PC-3 (cell line): ENCODE measurements around the gene SLC25A51. TPM values are rescaled to one million over a fixed set of nuclear protein-coding genes. Genes with fewer than 3 reads are reported as not detected.

Source experiments
- ATAC-seq: fragments of 200-7000 bp; cut with Tn5 transposase; 2 replicates; pipeline ENCODE4 v1.9.1; 2020; ENCODE audit warnings: mild to moderate bottlenecking, moderate library complexity
- BruUV-seq: library from RNA; stranded (reverse); fragments of 400-500 nt; replicated peaks from 2 replicates; lab custom pipeline; 2021; lab: Mats Ljungman, UMichigan
- CTCF ChIA-PET: fragments of 300-600 bp; sonication (Branson Sonifier 250); formaldehyde crosslinking; loops from one replicate; lab custom pipeline; 2022; ENCODE audit warnings: antibody characterized with exemption; lab: Charles Lee
- POLR2A ChIA-PET: fragments of 300-600 bp; sonication (Branson Sonifier 250); formaldehyde crosslinking; loops from one replicate; lab custom pipeline; 2022; ENCODE audit warnings: antibody characterized with exemption; ENCODE audit not compliant: unreplicated experiment; lab: Charles Lee
- DNase-seq: peaks from one replicate; pipeline ENCODE4 v3.0.0-alpha.2; 2015
- H2AFZ ChIP-seq: fragments of 300-600 bp; sonication (generic); 2 replicates; pipeline ENCODE4 v1.6.0; 2016; ENCODE audit warnings: antibody characterized with exemption, low read length
- H3F3A ChIP-seq: fragments of 300-600 bp; sonication (generic); one replicate; pipeline ENCODE4 v1.6.0; 2017; ENCODE audit warnings: antibody characterized with exemption, low read length, control low read depth, mild to moderate bottlenecking; ENCODE audit not compliant: unreplicated experiment
- H3K27ac ChIP-seq: fragments of 300-600 bp; sonication (generic); 2 replicates; pipeline ENCODE4 v1.5.1; 2016; ENCODE audit warnings: mild to moderate bottlenecking, low read length
- H3K27me3 ChIP-seq: fragments of 300-600 bp; sonication (generic); 2 replicates; pipeline ENCODE4 v1.6.1; 2016; ENCODE audit warnings: low read length, mixed read lengths
- H3K36me3 ChIP-seq: fragments of 300-600 bp; sonication (generic); 2 replicates; pipeline ENCODE4 v1.6.1; 2016; ENCODE audit warnings: low read depth, mixed run types, low read length, mixed read lengths
- H3K4me1 ChIP-seq: fragments of 300-600 bp; sonication (generic); 2 replicates; pipeline ENCODE4 v1.5.1; 2016; ENCODE audit warnings: low read length; ENCODE audit not compliant: insufficient read depth
- H3K4me2 ChIP-seq: fragments of 300-600 bp; sonication (generic); 2 replicates; pipeline ENCODE4 v1.6.0; 2016; ENCODE audit warnings: low read length
- H3K4me3 ChIP-seq: fragments of 300-600 bp; sonication (generic); 2 replicates; pipeline ENCODE4 v1.5.1; 2016; ENCODE audit warnings: mild to moderate bottlenecking, low read length, mixed read lengths
- H3K79me2 ChIP-seq: fragments of 300-600 bp; sonication (generic); 2 replicates; pipeline ENCODE4 v1.6.1; 2017; ENCODE audit warnings: low read length, mixed read lengths
- H3K9ac ChIP-seq: fragments of 300-600 bp; sonication (generic); 2 replicates; pipeline ENCODE4 v1.6.0; 2016; ENCODE audit warnings: mild to moderate bottlenecking, low read length
- H3K9me2 ChIP-seq: fragments of 300-600 bp; sonication (generic); replicated peaks from 2 replicates; pipeline ENCODE4 v1.6.1; 2016; ENCODE audit warnings: mixed run types, low read length, mixed read lengths
- H3K9me3 ChIP-seq: fragments of 300-600 bp; sonication (generic); 2 replicates; pipeline ENCODE4 v1.6.1; 2016; ENCODE audit warnings: low read length, mixed read lengths
- H4K20me1 ChIP-seq: fragments of 300-600 bp; sonication (generic); 2 replicates; pipeline ENCODE4 v1.6.1; 2016; ENCODE audit warnings: low read length, mixed read lengths
- CTCF ChIP-seq: fragments of 300-600 bp; sonication (generic); conservative IDR thresholded peaks from 2 replicates; pipeline ENCODE4 v1.5.1; 2017; ENCODE audit warnings: antibody characterized with exemption, low read depth, mild to moderate bottlenecking, low read length
- EZH2 ChIP-seq: fragments of 300-600 bp; sonication (generic); IDR thresholded peaks from one replicate; pipeline ENCODE4 v1.6.1; 2017; ENCODE audit warnings: antibody characterized with exemption, mild to moderate bottlenecking, low read length; ENCODE audit not compliant: unreplicated experiment
- EZH2phosphoT487 ChIP-seq: fragments of 300-600 bp; sonication (generic); IDR thresholded peaks from 2 replicates; pipeline ENCODE4 v1.6.1; 2018; ENCODE audit warnings: mild to moderate bottlenecking, antibody characterized with exemption, low read length, borderline replicate concordance
- intact Hi-C: fragments of 100-400 bp; cut with micrococcal nuclease; formaldehyde crosslinking; loops from 2 replicates; pipeline ENCODE4 v1.9.0; 2023
- total RNA-seq: library from RNA; depleted of rRNA; stranded (reverse); fragments of >200 nt; gene quantifications from 2 replicates; pipeline ENCODE4 v1.2.3, GENCODE V29; 2014

SLC25A51 gene
- total RNA-seq, 1 experiment from 2014 or later: 24.1 TPM

GRCh38 chr9:37920471-37921167, 16.7 kb upstream of the SLC25A51 start:
- H3K9me3 ChIP-seq: no peaks in the 10 kb centered on the region
- no peaks in the 10 kb centered on the region for H3K9me2 ChIP-seq
- H3K27me3 ChIP-seq: no peaks in the 10 kb centered on the region
- no peak overlapping the region for H3K9ac ChIP-seq
- H3K36me3 ChIP-seq: peaks cover 3% of the 10 kb centered on the region; the same call in 1 of the 2 replicates
- TF ChIP-seq EZH2 (no peak), CTCF (no peak), EZH2phosphoT487 (no peak)
- ChIA-PET POLR2A (interaction anchor here (0.7 kb wide), 1 partner anchor 99 kb away, joined by 3 read pairs; no protein-coding TSS in a partner anchor), CTCF (no interaction called here)
- BruUV-seq: no TSS peak
- no peaks in the 10 kb centered on the region for H4K20me1 ChIP-seq
- no peaks in the 10 kb centered on the region for H3F3A ChIP-seq
- ATAC-seq (no peak), DNase-seq (no peak)
- H3K27ac ChIP-seq: no peak overlapping the region
- H3K4me2 ChIP-seq: no peak overlapping the region
- H3K4me3 ChIP-seq: no peak overlapping the region
- no peak overlapping the region for H2AFZ ChIP-seq
- H3K79me2 ChIP-seq: no peaks in the 10 kb centered on the region
- H3K4me1 ChIP-seq: no peaks in the 10 kb centered on the region
- intact Hi-C loops: no loop called here

GRCh38 chr9:37919956-37920335, 16.0 kb upstream of the SLC25A51 start:
- no peak overlapping the region for H3K4me3 ChIP-seq
- no peaks in the 10 kb centered on the region for H3F3A ChIP-seq
- H3K27me3 ChIP-seq: no peaks in the 10 kb centered on the region
- no peak for DNase-seq
- CTCF ChIA-PET: no interaction called here
- no peak overlapping the region for H3K9ac ChIP-seq
- no peak overlapping the region for H3K27ac ChIP-seq
- peaks cover 3% of the 10 kb centered on the region; the same call in 1 of the 2 replicates for H3K36me3 ChIP-seq
- no peak overlapping the region for H3K4me2 ChIP-seq
- no TSS peak for BruUV-seq
- H3K79me2 ChIP-seq: no peaks in the 10 kb centered on the region
- POLR2A ChIA-PET: interaction anchor here (0.7 kb wide), 1 partner anchor 99 kb away, joined by 3 read pairs; no protein-coding TSS in a partner anchor
- no peak for ATAC-seq
- TF ChIP-seq CTCF (no peak), EZH2 (no peak), EZH2phosphoT487 (no peak)
- H2AFZ ChIP-seq: no peak overlapping the region
- H4K20me1 ChIP-seq: no peaks in the 10 kb centered on the region
- no peaks in the 10 kb centered on the region for H3K9me3 ChIP-seq
- intact Hi-C loops: no loop called here
- no peaks in the 10 kb centered on the region for H3K4me1 ChIP-seq
- no peaks in the 10 kb centered on the region for H3K9me2 ChIP-seq

GRCh38 chr9:37919246-37919955, 15.5 kb upstream of the SLC25A51 start:
- Histone ChIP-seq H3K9me3 (no peaks in the 10 kb centered on the region), H3K27ac (no peak overlapping the region), H3K9me2 (no peaks in the 10 kb centered on the region), H3F3A (no peaks in the 10 kb centered on the region), H4K20me1 (no peaks in the 10 kb centered on the region), H3K36me3 (peaks cover 3% of the 10 kb centered on the region; the same call in 1 of the 2 replicates), H3K4me2 (no peak overlapping the region), H3K4me1 (no peaks in the 10 kb centered on the region), H3K79me2 (no peaks in the 10 kb centered on the region), H2AFZ (no peak overlapping the region), H3K27me3 (no peaks in the 10 kb centered on the region), H3K9ac (no peak overlapping the region), H3K4me3 (no peak overlapping the region)
- ATAC-seq: no peak
- ChIA-PET CTCF (no interaction called here), POLR2A (interaction anchor here (0.7 kb wide), 1 partner anchor 98 kb away, joined by 3 read pairs; no protein-coding TSS in a partner anchor)
- BruUV-seq: no TSS peak
- DNase-seq: no peak
- intact Hi-C loops: no loop called here
- TF ChIP-seq EZH2phosphoT487: no peak
- no peak for TF ChIP-seq EZH2
- TF ChIP-seq CTCF: no peak
